HG03571 (cell line): Measurements from ENCODE around the gene PHF21A.

ENCODE experiments used
- ATAC-seq: cut with Tn5 transposase; IDR thresholded peaks from one replicate; pipeline ENCODE4 v1.9.1; 2021; ENCODE audit not compliant: unreplicated experiment

PHF21A gene

GRCh38 chr11:45936511-45937054 is 184.7 kb downstream of the PHF21A start:
- no peak for ATAC-seq

- no peak for ATAC-seq
Measured at GRCh38 chr11:45935349-45936064, 185.7 kb downstream of the PHF21A start.

- no peak for ATAC-seq
Measured at GRCh38 chr11:45934580-45935318, 186.5 kb downstream of the PHF21A start.

GRCh38 chr11:45933846-45934579 is 187.2 kb downstream of the PHF21A start:
- ATAC-seq, result no peak

GRCh38 chr11:45933131-45933831 is 188.0 kb downstream of the PHF21A start:
- ATAC-seq, result no peak

- no peak for ATAC-seq
Measured at GRCh38 chr11:45932217-45932616, 189.0 kb downstream of the PHF21A start.

GRCh38 chr11:45931739-45932138 is 189.5 kb downstream of the PHF21A start:
- ATAC-seq, result no peak

GRCh38 chr11:45930951-45931570 is 190.2 kb downstream of the PHF21A start:
- no peak for ATAC-seq

- peak; percentile 92 for ATAC-seq
Measured at GRCh38 chr11:45930031-45930794, 191.0 kb downstream of the PHF21A start.

GRCh38 chr11:45929486-45930030 is 191.7 kb downstream of the PHF21A start:
- ATAC-seq, result peak; percentile 24

GRCh38 chr11:45928535-45929215 is 192.6 kb downstream of the PHF21A start:
- ATAC-seq, result no peak

GRCh38 chr11:45927684-45928413 is 193.4 kb downstream of the PHF21A start:
- ATAC-seq, result no peak

GRCh38 chr11:45927332-45927683 is 193.9 kb downstream of the PHF21A start:
- ATAC-seq, result no peak

- ATAC-seq, result no peak
Measured at GRCh38 chr11:45926536-45927331, 194.5 kb downstream of the PHF21A start.

- ATAC-seq, result no peak
Measured at GRCh38 chr11:45926001-45926401, 195.3 kb downstream of the PHF21A start.

GRCh38 chr11:45925550-45925949 is 195.7 kb downstream of the PHF21A start:
- no peak for ATAC-seq

- no peak for ATAC-seq
Measured at GRCh38 chr11:45924927-45925326, 196.3 kb downstream of the PHF21A start.
